K562 (cell line): ENCODE measurements around the gene VGLL4. TPM values are rescaled to one million over a fixed set of nuclear protein-coding genes. Genes with fewer than 3 reads are reported as not detected.

ENCODE experiments used
- ADNP ChIP-seq: fragments of 200-800 bp; sonication (Bioruptor generic); IDR thresholded peaks from 2 replicates; pipeline ENCODE4 v1.6.1; 2016; ENCODE audit warnings: missing genetic modification characterization, missing compliant biosample characterization
- CAMTA2 ChIP-seq: fragments of 250-450 bp; sonication (Bioruptor Pico); conservative IDR thresholded peaks from 2 replicates; pipeline ENCODE4 v1.5.1; 2022
- CCAR2 ChIP-seq: fragments of 200-400 bp; formaldehyde crosslinking; IDR thresholded peaks from 2 replicates; pipeline ENCODE4 v1.6.1; 2017; ENCODE audit warnings: mild to moderate bottlenecking, low read depth, low read length
- DMBX1 ChIP-seq: fragments of 250-450 bp; sonication (Bioruptor Pico); IDR thresholded peaks from 2 replicates; pipeline ENCODE4 v1.8.0; 2022; ENCODE audit warnings: inconsistent platforms, mild to moderate bottlenecking, moderate library complexity, borderline replicate concordance
- FOSL1 ChIP-seq: fragments of 200-800 bp; sonication (Bioruptor generic); conservative IDR thresholded peaks from 2 replicates; pipeline ENCODE4 v1.6.1; 2016; ENCODE audit warnings: missing genetic modification characterization, missing compliant biosample characterization
- HNRNPUL1 ChIP-seq: fragments of 200-400 bp; formaldehyde crosslinking; IDR thresholded peaks from 2 replicates; pipeline ENCODE4 v1.6.1; 2017; ENCODE audit warnings: low read length
- KLF6 ChIP-seq: fragments of 250-450 bp; sonication (Bioruptor Pico); IDR thresholded peaks from 2 replicates; pipeline ENCODE4 v1.4.0; 2020; ENCODE audit warnings: mild to moderate bottlenecking, moderate library complexity, borderline replicate concordance
- OTX1 ChIP-seq: fragments of 450-650 bp; formaldehyde crosslinking; IDR thresholded peaks from 2 replicates; pipeline ENCODE4 v1.4.0; 2022; ENCODE audit warnings: mild to moderate bottlenecking
- POLR2AphosphoS2 ChIP-seq: IDR thresholded peaks from 2 replicates; pipeline ENCODE4 v1.6.1; 2012; ENCODE audit warnings: low read length, improper control_type of control experiment
- RBM39 ChIP-seq: fragments of 200-400 bp; formaldehyde crosslinking; optimal IDR thresholded peaks from 2 replicates; pipeline ENCODE3; 2018; ENCODE audit warnings: low read depth, low read length
- SMAD2 ChIP-seq: fragments of 150-350 bp; IDR thresholded peaks from 2 replicates; pipeline ENCODE4 v1.6.1; 2014; ENCODE audit warnings: low read depth, mild to moderate bottlenecking, low read length
- SMC3 ChIP-seq: conservative IDR thresholded peaks from 2 replicates; pipeline ENCODE4 v1.6.1; 2011; ENCODE audit warnings: low read depth, low read length, improper control_type of control experiment; ENCODE audit not compliant: insufficient read depth
- SRF ChIP-seq, 2 experiments: fragments of 250-450, 450-650 bp in 1 of 2; sonication (Bioruptor Pico) in 1 of 2; sonication (generic) in 1 of 2; formaldehyde crosslinking; IDR thresholded peaks; 2 replicates each; pipeline versions ENCODE4 v1.5.0 to v1.5.1; 2020 to 2022; ENCODE audit warnings: mild to moderate bottlenecking in 1 of 2, missing genetic modification reagents in 1 of 2
- U2AF1 ChIP-seq: fragments of 200-400 bp; formaldehyde crosslinking; optimal IDR thresholded peaks from 2 replicates; pipeline ENCODE3; 2017; ENCODE audit warnings: mild to moderate bottlenecking, low read depth, low read length, moderate library complexity
- XRCC5 ChIP-seq: fragments of 200-400 bp; formaldehyde crosslinking; IDR thresholded peaks from 2 replicates; pipeline ENCODE4 v1.6.1; 2017; ENCODE audit warnings: low read depth, mild to moderate bottlenecking, low read length
- ZC3H4 ChIP-seq: sonication (generic); formaldehyde crosslinking; IDR thresholded peaks from 2 replicates; pipeline ENCODE4 v1.9.0; 2021; ENCODE audit warnings: missing genetic modification reagents, borderline replicate concordance
- ZKSCAN1 ChIP-seq: fragments of 150-350 bp; IDR thresholded peaks from 2 replicates; pipeline ENCODE4 v1.6.1; 2016; ENCODE audit warnings: low read depth, low read length
- ZNF583 ChIP-seq: fragments of 250-450 bp; sonication (Bioruptor Pico); IDR thresholded peaks from 2 replicates; pipeline ENCODE4 v1.4.0; 2020
- polyA plus RNA-seq, 8 experiments: library from polyadenylated mRNA; depleted of rRNA in 4 of 8; stranded (reverse) in 5 of 8; unstranded in 3 of 8; fragments of >200 nt; fragmentation: Nextera tagmentation in 2 of 8; fragmentation: Illumina TruSeq in 1 of 8; extraction: Ambion mirVana in 2 of 8; extraction: Trizol in 1 of 8; gene quantifications; 2 replicates each; pipeline versions ENCODE4 v1.2.1 to v1.2.3, GENCODE V29; 2011 to 2014; ENCODE audit warnings: inconsistent platforms in 1 of 8, missing spikeins in 1 of 8
- total RNA-seq, 7 experiments: library from RNA; depleted of rRNA in 6 of 7; stranded (reverse); fragments of >200 nt in 6 of 7; fragmentation: Illumina TruSeq in 2 of 7; extraction: Trizol in 2 of 7; gene quantifications; 2 replicates each; pipeline versions ENCODE4 v1.2.1 to v1.2.3, GENCODE V29; 2011 to 2021; ENCODE audit warnings: low replicate concordance in 1 of 7
- TF ChIP-seq, protein P1 (sequence below): IDR thresholded peaks from 2 replicates; pipeline ENCODE4 v1.6.1; 2016; ENCODE audit warnings: missing genetic modification characterization, missing compliant biosample characterization
- TF ChIP-seq, protein P2 (sequence below): sonication (generic); formaldehyde crosslinking; IDR thresholded peaks from 2 replicates; pipeline ENCODE4 v1.9.0; 2022; ENCODE audit warnings: mild to moderate bottlenecking, missing genetic modification reagents
- TF ChIP-seq, protein P3 (sequence below): fragments of 450-650 bp; IDR thresholded peaks from 2 replicates; pipeline ENCODE4 v1.6.1; 2016; ENCODE audit warnings: antibody characterized with exemption
- TF ChIP-seq, protein P4 (sequence below): sonication (generic); formaldehyde crosslinking; IDR thresholded peaks from 2 replicates; pipeline ENCODE4 v1.4.0; 2020; ENCODE audit warnings: mild to moderate bottlenecking, missing genetic modification reagents
- TF ChIP-seq, protein P5 (sequence below): fragments of 450-650 bp; IDR thresholded peaks from 2 replicates; pipeline ENCODE4 v1.6.1; 2014; ENCODE audit warnings: low read depth, mild to moderate bottlenecking, moderate library complexity, borderline replicate concordance

The VGLL4 gene
- total and polyA plus RNA-seq, 9 of the 15 experiments (the other 6 are each of a cell fraction or from before 2014, with no cell fraction given) = 0.27 to 10.9 (median 8.6) TPM

DNA sequence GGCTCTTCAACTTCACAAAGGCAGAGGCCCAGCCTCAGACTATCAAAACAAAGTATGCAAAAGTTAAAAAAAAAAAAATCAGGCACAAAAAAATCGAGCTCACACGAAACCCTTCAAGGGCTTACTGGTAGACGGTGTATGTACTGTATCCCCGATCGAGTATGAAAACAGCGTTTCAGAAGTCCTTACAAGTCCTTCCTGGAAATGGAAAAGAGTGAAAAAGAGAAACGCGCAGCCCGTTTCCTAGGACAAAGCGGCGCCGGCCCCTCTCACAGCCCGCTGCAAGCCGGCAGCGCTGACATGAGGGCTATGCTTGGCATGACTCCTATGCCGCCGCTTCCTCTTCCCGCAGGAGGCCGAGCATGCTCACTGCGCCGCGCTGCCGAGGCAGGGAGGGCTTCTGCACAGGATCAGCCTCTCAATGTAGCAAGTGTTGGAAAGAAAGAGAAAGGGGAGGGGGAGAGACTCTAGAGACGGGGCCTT is at the start of gene VGLL4 (continued):
- TF ChIP-seq, protein P1, sequence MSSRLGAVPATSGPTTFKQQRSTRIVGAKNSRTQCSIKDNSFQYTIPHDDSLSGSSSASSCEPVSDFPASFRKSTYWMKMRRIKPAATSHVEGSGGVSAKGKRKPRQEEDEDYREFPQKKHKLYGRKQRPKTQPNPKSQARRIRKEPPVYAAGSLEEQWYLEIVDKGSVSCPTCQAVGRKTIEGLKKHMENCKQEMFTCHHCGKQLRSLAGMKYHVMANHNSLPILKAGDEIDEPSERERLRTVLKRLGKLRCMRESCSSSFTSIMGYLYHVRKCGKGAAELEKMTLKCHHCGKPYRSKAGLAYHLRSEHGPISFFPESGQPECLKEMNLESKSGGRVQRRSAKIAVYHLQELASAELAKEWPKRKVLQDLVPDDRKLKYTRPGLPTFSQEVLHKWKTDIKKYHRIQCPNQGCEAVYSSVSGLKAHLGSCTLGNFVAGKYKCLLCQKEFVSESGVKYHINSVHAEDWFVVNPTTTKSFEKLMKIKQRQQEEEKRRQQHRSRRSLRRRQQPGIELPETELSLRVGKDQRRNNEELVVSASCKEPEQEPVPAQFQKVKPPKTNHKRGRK (tag) = no peak
- TF ChIP-seq ADNP (tag) (no peak), HNRNPUL1 (no peak), OTX1 (CRISPR knock-in tag) (0 out of 2 replicates have a peak, but pooled peaks have one; percentile 66), FOSL1 (tag) (no peak; the same call in 1 of the 2 replicates), POLR2AphosphoS2 (no peak), RBM39 (no peak), DMBX1 (peak; percentile 16; the same call in 1 of the 2 replicates), ZC3H4 (CRISPR knock-in tag) (no peak), ZNF583 (CRISPR knock-in tag) (no peak), XRCC5 (no peak), SRF (CRISPR knock-in tag; IDR thresholded peaks at IDR 0.05) (peak in 1 of 2 experiments; percentile 44; a peak in 1 of 4 replicates), ZKSCAN1 (no peak), KLF6 (CRISPR knock-in tag) (no peak), SMAD2 (no peak), CAMTA2 (CRISPR knock-in tag) (no peak), U2AF1 (no peak), CCAR2 (no peak), SMC3 (no peak)
- TF ChIP-seq, protein P2, sequence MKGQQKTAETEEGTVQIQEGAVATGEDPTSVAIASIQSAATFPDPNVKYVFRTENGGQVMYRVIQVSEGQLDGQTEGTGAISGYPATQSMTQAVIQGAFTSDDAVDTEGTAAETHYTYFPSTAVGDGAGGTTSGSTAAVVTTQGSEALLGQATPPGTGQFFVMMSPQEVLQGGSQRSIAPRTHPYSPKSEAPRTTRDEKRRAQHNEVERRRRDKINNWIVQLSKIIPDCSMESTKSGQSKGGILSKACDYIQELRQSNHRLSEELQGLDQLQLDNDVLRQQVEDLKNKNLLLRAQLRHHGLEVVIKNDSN (CRISPR knock-in tag) = no peak
- TF ChIP-seq, protein P3, sequence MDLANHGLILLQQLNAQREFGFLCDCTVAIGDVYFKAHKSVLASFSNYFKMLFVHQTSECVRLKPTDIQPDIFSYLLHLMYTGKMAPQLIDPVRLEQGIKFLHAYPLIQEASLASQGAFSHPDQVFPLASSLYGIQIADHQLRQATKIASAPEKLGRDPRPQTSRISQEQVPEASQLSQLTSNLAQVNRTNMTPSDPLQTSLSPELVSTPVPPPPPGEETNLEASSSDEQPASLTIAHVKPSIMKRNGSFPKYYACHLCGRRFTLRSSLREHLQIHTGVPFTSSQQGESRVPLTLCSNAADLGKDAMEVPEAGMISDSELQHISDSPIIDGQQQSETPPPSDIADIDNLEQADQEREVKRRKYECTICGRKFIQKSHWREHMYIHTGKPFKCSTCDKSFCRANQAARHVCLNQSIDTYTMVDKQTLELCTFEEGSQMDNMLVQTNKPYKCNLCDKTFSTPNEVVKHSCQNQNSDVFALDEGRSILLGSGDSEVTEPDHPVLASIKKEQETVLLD = no peak; the same call in 1 of the 2 replicates
- TF ChIP-seq, protein P4, sequence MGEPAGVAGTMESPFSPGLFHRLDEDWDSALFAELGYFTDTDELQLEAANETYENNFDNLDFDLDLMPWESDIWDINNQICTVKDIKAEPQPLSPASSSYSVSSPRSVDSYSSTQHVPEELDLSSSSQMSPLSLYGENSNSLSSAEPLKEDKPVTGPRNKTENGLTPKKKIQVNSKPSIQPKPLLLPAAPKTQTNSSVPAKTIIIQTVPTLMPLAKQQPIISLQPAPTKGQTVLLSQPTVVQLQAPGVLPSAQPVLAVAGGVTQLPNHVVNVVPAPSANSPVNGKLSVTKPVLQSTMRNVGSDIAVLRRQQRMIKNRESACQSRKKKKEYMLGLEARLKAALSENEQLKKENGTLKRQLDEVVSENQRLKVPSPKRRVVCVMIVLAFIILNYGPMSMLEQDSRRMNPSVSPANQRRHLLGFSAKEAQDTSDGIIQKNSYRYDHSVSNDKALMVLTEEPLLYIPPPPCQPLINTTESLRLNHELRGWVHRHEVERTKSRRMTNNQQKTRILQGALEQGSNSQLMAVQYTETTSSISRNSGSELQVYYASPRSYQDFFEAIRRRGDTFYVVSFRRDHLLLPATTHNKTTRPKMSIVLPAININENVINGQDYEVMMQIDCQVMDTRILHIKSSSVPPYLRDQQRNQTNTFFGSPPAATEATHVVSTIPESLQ (CRISPR knock-in tag) = no peak
- TF ChIP-seq, protein P5, sequence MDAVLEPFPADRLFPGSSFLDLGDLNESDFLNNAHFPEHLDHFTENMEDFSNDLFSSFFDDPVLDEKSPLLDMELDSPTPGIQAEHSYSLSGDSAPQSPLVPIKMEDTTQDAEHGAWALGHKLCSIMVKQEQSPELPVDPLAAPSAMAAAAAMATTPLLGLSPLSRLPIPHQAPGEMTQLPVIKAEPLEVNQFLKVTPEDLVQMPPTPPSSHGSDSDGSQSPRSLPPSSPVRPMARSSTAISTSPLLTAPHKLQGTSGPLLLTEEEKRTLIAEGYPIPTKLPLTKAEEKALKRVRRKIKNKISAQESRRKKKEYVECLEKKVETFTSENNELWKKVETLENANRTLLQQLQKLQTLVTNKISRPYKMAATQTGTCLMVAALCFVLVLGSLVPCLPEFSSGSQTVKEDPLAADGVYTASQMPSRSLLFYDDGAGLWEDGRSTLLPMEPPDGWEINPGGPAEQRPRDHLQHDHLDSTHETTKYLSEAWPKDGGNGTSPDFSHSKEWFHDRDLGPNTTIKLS = no peak
